HG02588 (cell line): ENCODE results near the gene TAF15.
A peak's percentile ranks its signal among the peaks of the same experiment; 100 is the strongest.

Experiments used
- ATAC-seq: cut with Tn5 transposase; IDR thresholded peaks from one replicate; pipeline ENCODE4 v1.9.1; 2021; ENCODE audit warnings: mild to moderate bottlenecking, moderate library complexity; ENCODE audit not compliant: unreplicated experiment

The TAF15 gene

GRCh38 chr17:35808962-35809854 lies at the start of gene TAF15:
Gene TAF15 (plus strand): TSS chr17:35809484. CDS start chr17:35809570, 86 bp downstream.
- peak; percentile 92 for ATAC-seq

- ATAC-seq = no peak
Measured at GRCh38 chr17:35760587-35760986, 48.7 kb upstream of the TAF15 start, which contains the start of gene C17orf50. Gene C17orf50 (plus strand): TSS chr17:35760887. CDS start chr17:35760942, 55 bp downstream.

GRCh38 chr17:35761601-35762000 lies 47.7 kb upstream of the TAF15 start:
- no peak for ATAC-seq

- ATAC-seq = no peak
Measured at GRCh38 chr17:35763767-35764122, 45.5 kb upstream of the TAF15 start.

GRCh38 chr17:35764123-35764991 lies 44.9 kb upstream of the TAF15 start:
- peak; percentile 74 for ATAC-seq

GRCh38 chr17:35765086-35765710 lies 44.1 kb upstream of the TAF15 start:
- no peak for ATAC-seq

GRCh38 chr17:35765756-35766488 lies 43.4 kb upstream of the TAF15 start:
- ATAC-seq = no peak

GRCh38 chr17:35766489-35766877 lies 42.8 kb upstream of the TAF15 start:
- ATAC-seq = no peak

- ATAC-seq = no peak
Measured at GRCh38 chr17:35766903-35767510, 42.3 kb upstream of the TAF15 start.

- ATAC-seq = no peak
Measured at GRCh38 chr17:35768797-35769196, 40.5 kb upstream of the TAF15 start.

- ATAC-seq = no peak
Measured at GRCh38 chr17:35769895-35770486, 39.3 kb upstream of the TAF15 start.

- no peak for ATAC-seq
Measured at GRCh38 chr17:35773129-35773528, 36.2 kb upstream of the TAF15 start.

- no peak for ATAC-seq
Measured at GRCh38 chr17:35773679-35774425, 35.4 kb upstream of the TAF15 start.

- ATAC-seq = no peak
Measured at GRCh38 chr17:35774499-35774898, 34.8 kb upstream of the TAF15 start.

GRCh38 chr17:35775039-35775438 lies 34.2 kb upstream of the TAF15 start:
- no peak for ATAC-seq

- no peak for ATAC-seq
Measured at GRCh38 chr17:35775583-35775982, 33.7 kb upstream of the TAF15 start.

- ATAC-seq = no peak
Measured at GRCh38 chr17:35778641-35779196, 30.6 kb upstream of the TAF15 start.

GRCh38 chr17:35780950-35781349 lies 28.3 kb upstream of the TAF15 start:
- no peak for ATAC-seq

- no peak for ATAC-seq
Measured at GRCh38 chr17:35784895-35785294, 24.4 kb upstream of the TAF15 start.
